Raji (cell line): ENCODE data around the gene LPCAT2.

Experiments
- POLR2A ChIP-seq: IDR thresholded peaks from 2 replicates; pipeline ENCODE4 v1.6.1; 2011; ENCODE audit warnings: low read depth, low read length, control low read depth; ENCODE audit not compliant: insufficient read depth

LPCAT2 gene

DNA sequence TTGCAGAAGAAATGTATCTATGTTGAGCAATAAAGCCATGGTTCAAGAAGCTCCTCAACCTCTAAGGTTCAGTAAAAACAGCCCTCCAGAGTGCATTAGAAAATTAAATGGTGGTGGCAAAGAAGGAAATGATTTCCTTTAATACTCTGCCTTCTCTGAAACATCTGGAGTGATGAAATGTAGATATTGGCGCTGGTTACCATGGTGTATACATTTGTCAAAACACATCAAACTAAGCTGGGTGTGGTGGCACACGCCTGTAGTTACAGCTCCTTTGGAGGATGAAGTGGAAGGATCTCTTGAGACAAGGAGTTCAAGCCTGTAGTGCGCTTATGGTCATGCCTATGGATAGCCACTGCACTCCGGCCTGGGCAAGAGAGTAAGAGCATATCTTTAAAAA lies 63.6 kb downstream of the LPCAT2 start:
- no peak for TF ChIP-seq POLR2A

DNA sequence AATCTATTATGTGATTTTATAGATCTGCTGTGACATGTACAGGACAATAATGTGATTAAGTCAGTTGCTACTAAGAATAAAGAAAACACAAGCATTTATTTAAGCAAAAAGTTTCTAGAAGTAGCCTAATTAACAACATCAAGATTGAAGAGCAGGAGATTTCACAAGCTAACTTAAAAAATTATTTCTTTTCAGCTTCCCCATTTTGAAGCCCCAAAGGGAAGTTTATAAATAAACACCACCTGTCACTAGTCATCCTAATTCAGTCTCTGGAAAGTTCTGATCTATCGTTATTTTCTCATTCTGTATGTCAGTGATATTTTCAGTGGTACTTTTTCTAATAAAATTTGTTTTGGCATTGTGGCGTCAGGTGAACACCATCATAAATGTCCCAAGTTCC lies 65.9 kb downstream of the LPCAT2 start:
- TF ChIP-seq POLR2A, result no peak

DNA sequence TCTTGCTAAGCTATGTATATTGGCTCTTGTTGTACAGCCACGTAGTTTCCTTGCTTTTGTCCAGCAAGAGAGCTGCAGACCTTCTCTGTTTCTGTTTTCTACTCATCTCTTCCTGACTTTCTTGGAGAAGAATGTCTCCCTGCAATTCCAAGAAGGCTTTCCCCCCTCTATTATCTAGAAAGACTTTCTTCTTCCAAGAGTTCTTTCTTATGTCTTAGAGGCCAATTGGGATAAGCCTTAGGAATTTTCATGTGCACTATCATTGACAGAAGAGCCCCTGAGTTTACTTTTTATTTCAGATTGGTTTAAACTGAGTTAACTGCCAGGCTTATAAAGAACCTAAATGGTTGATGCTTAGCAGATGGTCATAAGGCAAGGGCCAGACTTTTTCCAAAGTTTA lies 66.6 kb downstream of the LPCAT2 start:
- TF ChIP-seq POLR2A, result no peak

DNA sequence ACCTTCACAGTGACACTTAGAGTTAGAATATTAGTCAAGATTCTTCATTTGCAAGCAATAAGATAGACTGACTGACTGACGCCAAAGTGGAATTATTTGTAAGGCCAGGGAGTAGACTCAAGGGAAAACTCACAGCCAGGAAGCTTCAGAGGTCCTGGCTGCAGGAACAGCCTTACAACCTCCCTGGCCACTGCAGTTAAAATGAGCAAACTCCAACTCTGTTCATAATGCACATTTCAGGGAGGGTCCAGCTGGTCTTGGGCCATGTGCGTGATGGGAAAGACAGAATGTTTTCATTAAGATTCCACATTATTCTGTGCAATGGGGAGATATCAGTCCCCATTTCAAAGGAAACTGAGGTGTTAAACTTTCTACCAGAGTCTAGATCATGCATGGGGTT lies 67.5 kb downstream of the LPCAT2 start:
- no peak for TF ChIP-seq POLR2A

DNA sequence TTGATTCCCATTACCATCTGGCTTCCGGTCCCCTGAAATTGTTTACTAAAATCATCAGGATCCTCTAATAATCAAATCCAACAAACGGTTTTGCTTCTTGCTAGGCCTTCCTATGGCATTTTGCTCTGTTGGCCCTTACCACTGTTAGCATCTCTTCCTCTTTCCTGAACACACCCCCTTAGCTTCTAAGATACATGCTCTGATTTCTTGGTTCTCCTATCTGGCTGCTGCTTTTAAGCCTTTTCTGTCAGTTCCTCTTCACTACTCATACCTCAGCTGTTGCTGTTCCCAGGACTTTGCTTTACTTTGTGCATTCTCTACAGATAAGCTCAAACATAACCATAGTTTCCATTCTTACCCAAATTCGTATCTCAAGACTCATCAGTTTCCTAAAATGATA lies 69.0 kb downstream of the LPCAT2 start:
- TF ChIP-seq POLR2A, result no peak

DNA sequence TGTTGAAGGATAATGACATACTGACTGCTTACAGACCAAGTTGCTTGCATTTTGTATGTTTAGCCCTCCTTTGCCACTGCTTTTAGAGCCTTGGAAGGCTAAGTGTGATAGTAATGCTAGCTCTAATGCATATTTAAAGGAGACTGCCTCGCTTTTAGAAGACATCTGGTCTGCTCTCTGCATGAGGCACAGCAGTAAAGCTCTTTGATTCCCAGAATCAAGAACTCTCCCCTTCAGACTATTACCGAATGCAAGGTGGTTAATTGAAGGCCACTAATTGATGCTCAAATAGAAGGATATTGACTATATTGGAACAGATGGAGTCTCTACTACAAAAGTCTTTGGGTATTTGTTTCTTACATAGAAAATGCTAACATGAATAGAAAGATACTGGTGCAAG lies 76.8 kb downstream of the LPCAT2 start:
- no peak for TF ChIP-seq POLR2A

DNA sequence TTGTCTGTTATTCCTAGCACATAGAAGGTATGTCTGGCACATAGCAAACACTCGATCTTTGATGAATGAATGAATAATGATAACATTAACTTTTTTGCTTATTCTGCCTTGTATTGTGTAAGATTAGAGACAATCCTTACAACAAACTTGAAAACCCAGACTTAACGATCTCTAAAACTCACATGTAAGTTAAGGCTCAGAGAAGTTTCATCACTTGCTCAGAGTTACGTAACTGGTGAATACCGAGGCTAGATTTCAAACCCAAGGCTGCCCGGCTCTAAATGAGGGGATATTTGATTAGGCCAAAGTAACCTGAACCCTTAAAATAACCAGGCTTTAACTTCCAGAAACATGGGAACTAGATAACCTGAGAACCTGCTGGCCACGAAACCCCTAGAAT lies 79.9 kb downstream of the LPCAT2 start:
- TF ChIP-seq POLR2A, result no peak

DNA sequence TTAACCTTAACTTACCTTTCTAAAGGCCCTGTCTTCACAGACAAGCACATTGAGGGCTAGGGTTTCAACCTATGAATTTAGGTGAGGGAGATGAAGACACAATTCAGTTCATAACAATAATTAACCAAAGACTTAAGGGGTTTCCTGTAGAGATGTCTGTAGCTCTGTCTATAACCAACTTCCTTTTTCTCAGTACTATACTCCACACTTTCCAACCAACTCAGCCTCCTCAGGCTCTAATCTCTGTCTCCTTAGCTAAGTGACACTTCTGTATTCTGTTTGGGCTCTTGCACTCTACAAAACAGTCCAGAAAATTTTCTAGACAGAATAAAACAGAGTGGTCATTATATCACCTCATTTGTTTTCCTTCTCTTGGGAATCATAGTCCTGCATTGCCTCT lies 83.4 kb downstream of the LPCAT2 start:
- TF ChIP-seq POLR2A, result no peak

DNA sequence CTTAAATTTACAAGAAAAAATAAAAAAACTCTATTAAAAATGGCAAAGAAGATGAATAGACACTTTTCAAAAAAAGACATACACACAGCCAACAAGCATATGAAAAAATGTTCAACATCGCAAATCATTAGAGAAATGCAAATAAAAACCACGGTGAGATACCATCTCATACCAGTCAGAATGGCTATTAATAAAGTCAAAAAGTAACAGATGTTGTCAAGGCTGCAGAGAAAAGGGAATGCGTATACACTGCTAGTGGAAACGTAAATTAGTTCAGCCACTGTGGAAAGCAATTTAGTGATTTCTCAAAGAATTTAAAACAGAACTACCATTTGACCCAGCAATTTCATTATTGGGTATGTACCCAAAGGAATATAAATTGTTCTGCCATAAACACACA lies 89.1 kb downstream of the LPCAT2 start:
- no peak for TF ChIP-seq POLR2A

DNA sequence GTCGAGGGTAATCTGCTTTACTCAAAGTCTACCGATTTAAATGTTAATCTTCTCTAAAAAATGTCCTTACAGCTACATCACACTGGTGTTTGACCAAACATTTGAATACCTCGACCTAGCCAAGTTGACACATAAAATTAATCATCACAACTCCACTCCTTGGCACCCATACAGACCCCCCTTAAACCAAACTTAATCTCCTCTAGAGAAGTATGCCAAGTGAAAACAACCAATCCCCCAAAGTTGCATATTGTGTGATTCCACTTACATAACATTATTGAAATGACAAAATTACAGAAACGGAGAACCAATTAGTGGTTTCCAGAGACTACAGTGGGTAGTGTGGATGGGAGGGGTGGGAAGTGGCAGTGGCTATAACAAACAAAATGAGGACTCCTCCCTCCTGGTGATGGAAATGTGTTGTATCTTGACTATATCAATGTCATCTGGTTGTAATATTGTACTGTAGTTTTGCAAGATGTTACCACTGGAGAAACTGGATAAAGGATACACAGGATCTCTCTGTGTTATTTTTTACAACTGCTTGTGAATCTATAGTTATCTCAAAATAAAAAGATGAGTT lies 97.0 kb downstream of the LPCAT2 start:
- no peak for TF ChIP-seq POLR2A

DNA sequence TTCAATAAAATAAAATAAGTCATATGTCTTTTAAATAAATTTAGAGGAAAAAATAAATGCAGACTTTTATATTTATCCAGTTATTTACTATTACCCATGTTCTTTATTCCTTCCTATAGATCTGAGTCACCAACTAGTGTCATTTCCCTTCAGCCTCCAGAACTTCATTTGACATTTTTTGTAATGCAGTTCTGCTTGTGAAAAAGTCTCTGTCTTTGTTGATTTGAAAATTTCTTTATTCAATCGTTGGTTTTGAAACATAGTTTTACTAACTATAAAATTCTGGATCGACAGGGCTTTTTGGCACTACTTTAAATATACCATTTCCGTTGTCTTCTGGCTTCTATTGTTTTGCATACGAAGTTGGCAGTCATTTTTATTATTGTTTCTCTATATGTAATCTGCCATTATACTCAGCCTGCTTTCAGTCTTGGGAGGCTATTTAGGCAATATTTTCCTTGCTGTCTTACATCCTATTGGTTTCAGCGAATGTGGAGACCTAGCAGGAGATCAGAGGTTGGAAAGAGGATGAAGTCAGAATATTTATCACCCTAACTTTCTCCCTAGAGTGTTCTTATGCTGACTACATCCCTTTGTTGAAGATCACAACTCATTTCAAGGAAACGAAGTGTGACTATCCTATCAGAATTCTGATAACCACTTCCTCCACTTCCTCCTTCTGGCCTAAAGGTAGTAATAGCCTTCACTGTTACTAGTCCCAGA lies 104.9 kb downstream of the LPCAT2 start:
- no peak for TF ChIP-seq POLR2A

DNA sequence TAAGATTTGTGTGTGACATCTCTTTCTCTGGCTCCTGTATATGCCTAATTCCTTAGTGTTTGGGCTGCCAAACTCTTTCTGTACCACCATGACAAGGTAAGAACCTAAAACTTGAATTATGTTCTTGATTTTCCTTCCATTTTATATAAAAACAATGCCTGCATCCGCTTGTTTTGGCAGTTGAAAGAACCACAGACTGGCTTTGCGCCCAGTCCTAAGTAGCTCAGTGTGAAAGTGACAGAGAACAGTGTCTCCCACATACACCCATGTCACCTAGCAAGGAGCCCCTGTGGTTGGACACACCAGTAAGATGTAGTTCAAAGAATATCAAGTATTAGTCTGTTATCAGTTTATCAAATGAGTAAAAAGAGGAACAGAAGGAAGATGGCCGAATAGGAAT lies 106.2 kb downstream of the LPCAT2 start:
- TF ChIP-seq POLR2A, result no peak

DNA sequence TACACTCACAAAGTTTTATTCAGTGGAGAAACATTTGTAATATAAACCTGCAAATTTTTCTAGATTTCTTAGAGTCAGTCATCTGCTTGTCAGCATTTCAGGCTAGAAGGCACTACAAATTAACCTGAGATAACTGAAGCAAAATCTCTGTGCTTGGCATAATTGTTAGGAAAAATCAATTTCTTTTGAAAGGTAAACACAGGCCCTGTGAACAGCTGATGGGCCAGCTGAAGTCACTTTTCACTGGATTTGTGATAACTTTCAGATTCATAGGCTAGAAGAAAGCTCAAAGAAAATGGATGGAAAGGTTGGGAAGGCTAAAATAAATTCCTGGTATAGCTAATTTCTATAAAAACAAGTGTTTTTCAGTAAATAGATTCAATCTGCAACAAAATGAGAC lies 112.9 kb downstream of the LPCAT2 start:
- TF ChIP-seq POLR2A, result no peak

DNA sequence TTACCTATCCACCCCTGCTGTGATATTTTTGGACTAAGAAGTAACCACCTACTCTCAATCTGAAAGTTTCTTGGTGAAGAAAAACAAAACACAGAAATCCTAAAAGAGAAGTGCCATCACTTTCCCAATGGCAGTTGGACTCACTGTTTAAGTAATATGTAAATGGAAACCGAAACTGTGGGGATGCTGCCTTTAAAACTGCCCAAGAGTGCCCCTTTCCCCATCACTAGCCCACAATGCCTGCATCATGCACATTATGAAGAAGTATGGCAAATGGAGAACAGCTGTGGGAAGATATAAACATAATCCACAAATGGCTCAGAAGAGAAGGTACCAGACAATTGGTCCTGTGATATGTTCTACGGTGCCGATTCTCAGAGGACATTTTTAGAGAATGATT lies 113.4 kb downstream of the LPCAT2 start:
- TF ChIP-seq POLR2A, result no peak

DNA sequence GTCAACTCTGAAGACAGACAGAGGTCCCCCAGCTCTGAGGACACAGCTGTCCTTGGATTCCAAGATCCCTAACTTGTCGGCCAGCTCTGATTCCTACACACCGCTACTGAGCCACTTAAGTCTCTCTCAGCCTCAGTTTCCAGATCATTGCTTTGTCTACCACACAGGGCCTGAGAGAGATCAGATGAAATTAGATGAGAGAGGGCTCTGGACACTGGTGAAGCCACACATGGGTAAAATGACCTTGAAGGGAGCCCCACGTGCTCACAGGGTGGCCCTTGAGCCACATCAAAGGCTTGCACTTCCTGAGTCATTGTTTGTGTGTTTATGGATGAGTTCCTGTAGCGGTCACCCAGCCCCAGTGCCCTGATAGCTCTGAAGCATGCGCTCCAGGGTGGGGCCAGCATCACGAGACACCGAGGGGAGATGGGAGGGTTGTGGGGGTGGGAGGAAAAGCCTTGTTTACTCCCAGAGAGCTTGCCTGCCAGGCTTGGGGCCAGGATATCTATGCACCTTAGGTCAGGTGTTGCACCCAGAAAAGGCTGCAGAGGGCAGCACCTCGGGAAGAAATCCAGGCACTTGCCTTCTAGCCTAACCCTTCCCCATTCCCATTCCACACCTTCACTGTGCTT lies 114.2 kb downstream of the LPCAT2 start:
- no peak for TF ChIP-seq POLR2A

DNA sequence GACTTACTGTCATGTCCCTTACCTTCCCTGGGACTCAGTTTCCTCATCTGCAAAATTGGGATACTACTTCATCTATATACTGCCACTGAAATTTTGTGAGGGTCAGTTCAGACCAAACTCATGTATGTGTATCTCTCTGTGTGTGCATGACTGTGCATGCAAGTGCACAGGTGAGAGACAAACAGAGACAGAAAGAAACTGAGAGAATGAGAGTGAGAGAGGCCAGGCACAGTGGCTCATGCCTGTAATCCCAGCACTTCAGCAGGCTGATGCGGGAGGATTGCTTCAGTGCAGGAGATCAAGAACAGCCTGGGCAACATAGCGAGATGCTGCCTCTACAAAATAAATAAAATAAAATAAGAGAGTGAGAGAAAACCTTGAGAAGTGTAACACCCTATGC lies 114.8 kb downstream of the LPCAT2 start:
- TF ChIP-seq POLR2A, result no peak
